SK-N-SH treated with all-trans-retinoic acid at 6 μM for 48 hours (cell line): ENCODE results near the gene UBE2R2.

Source experiments
- SNAI2 ChIP-seq: fragments of 250-450 bp; sonication (Bioruptor Pico); IDR thresholded peaks from 2 replicates; pipeline ENCODE4 v1.5.0; 2020; ENCODE audit warnings: mild to moderate bottlenecking, moderate library complexity
- TOX ChIP-seq: fragments of 250-450 bp; sonication (Bioruptor Pico); IDR thresholded peaks from 2 replicates; pipeline ENCODE4 v1.8.0; 2021; ENCODE audit warnings: mild to moderate bottlenecking, moderate library complexity, borderline replicate concordance
- ZFP3 ChIP-seq: fragments of 250-450 bp; sonication (Bioruptor Pico); IDR thresholded peaks from 2 replicates; pipeline ENCODE4 v1.5.0; 2020; ENCODE audit warnings: mild to moderate bottlenecking, moderate library complexity
- ZFP30 ChIP-seq: fragments of 450-650 bp; formaldehyde crosslinking; IDR thresholded peaks from 2 replicates; pipeline ENCODE4 v1.5.0; 2022; ENCODE audit warnings: mild to moderate bottlenecking, moderate library complexity

GRCh38 chr9:33956544-33956943, 139.6 kb downstream of the UBE2R2 start:
- TF ChIP-seq ZFP3 (CRISPR knock-in tag) = no peak
- no peak for TF ChIP-seq ZFP30
- TF ChIP-seq TOX (CRISPR knock-in tag) = no peak
- no peak for TF ChIP-seq SNAI2 (CRISPR knock-in tag)
